BJ (cell line): ENCODE measurements around the gene VSX2. TPM values are rescaled to one million over a fixed set of nuclear protein-coding genes. Genes with fewer than 3 reads are reported as not detected.

Experiments used
- CTCF ChIA-PET: fragments of 350-600 bp; formaldehyde crosslinking; extraction: SDS; loops from one replicate; lab custom pipeline; 2021; ENCODE audit warnings: antibody characterized with exemption, inconsistent platforms; lab: Yijun Ruan, JAX
- POLR2A ChIA-PET: fragments of 300-600 bp; sonication (Branson Sonifier 250); formaldehyde crosslinking; extraction: SDS; loops from one replicate; lab custom pipeline; 2021; ENCODE audit warnings: antibody characterized with exemption; lab: Charles Lee
- DNase-seq: peaks from one replicate; pipeline ENCODE4 v3.0.0-alpha.2; 2011; ENCODE audit warnings: low read depth
- H3K27me3 ChIP-seq: 2 replicates; pipeline ENCODE4 v1.6.0; 2011; ENCODE audit warnings: low read length; ENCODE audit not compliant: control insufficient read depth, insufficient read depth
- H3K36me3 ChIP-seq: 2 replicates; pipeline ENCODE4 v1.5.1; 2011; ENCODE audit warnings: low read length; ENCODE audit not compliant: control insufficient read depth, insufficient read depth
- H3K4me3 ChIP-seq: 2 replicates; pipeline ENCODE4 v1.5.1; 2011; ENCODE audit warnings: low read depth, mild to moderate bottlenecking, control low read depth, low read length
- CTCF ChIP-seq: IDR thresholded peaks from 2 replicates; pipeline ENCODE4 v1.5.1; 2011; ENCODE audit warnings: low read depth, mild to moderate bottlenecking, control low read depth, inconsistent platforms, low read length, moderate library complexity; ENCODE audit not compliant: insufficient read depth
- polyA plus RNA-seq: library from polyadenylated mRNA; depleted of rRNA; stranded (reverse); fragments of >200 nt; gene quantifications from 2 replicates; pipeline ENCODE4 v1.2.3, GENCODE V29; 2011

The VSX2 gene
- polyA plus RNA-seq, 1 experiment: not detected

- no peak for DNase-seq
- POLR2A ChIA-PET: no interaction called here
- Histone ChIP-seq H3K27me3 (no peaks in the 10 kb centered on the region), H3K4me3 (no peak overlapping the region), H3K36me3 (peaks cover 4% of the 10 kb centered on the region)
- no peak for TF ChIP-seq CTCF
- CTCF ChIA-PET: interaction anchor here (1.2 to 2.8 kb wide), 3 partner anchors 18 to 58 kb away, joined by 3 to 6 read pairs (median 4); no protein-coding TSS in a partner anchor
These were observed 40.6 kb upstream of the VSX2 start for GRCh38 chr14:74198441-74199234.

GRCh38 chr14:74202113-74202512 lies 37.1 kb upstream of the VSX2 start:
- ChIA-PET POLR2A (no interaction called here), CTCF (interaction anchor here (0.7 to 1.0 kb wide), 2 partner anchors 10 to 90 kb away, joined by 3 read pairs; no protein-coding TSS in a partner anchor)
- Histone ChIP-seq H3K4me3 (no peak overlapping the region), H3K36me3 (peaks cover 4% of the 10 kb centered on the region), H3K27me3 (no peaks in the 10 kb centered on the region)
- no peak for TF ChIP-seq CTCF
- no peak for DNase-seq

GRCh38 chr14:74203639-74204038 lies 35.6 kb upstream of the VSX2 start:
- no peak overlapping the region for H3K4me3 ChIP-seq
- no peaks in the 10 kb centered on the region for H3K27me3 ChIP-seq
- peaks cover 4% of the 10 kb centered on the region for H3K36me3 ChIP-seq
- POLR2A ChIA-PET: no interaction called here
- no peak for DNase-seq
- no peak for TF ChIP-seq CTCF
- CTCF ChIA-PET: interaction anchor here (2.1 kb wide), 1 partner anchor 13 kb away, joined by 9 read pairs; no protein-coding TSS in a partner anchor

GRCh38 chr14:74204491-74204890 lies 34.8 kb upstream of the VSX2 start:
- no peak for TF ChIP-seq CTCF
- Histone ChIP-seq H3K27me3 (no peaks in the 10 kb centered on the region; the same call in 1 of the 2 replicates), H3K4me3 (no peak overlapping the region), H3K36me3 (peaks cover 2% of the 10 kb centered on the region)
- no peak for DNase-seq
- POLR2A ChIA-PET: no interaction called here
- CTCF ChIA-PET: interaction anchor here (2.1 kb wide), 1 partner anchor 12 kb away, joined by 9 read pairs; no protein-coding TSS in a partner anchor

GRCh38 chr14:74205882-74206281 lies 33.4 kb upstream of the VSX2 start:
- no peak for TF ChIP-seq CTCF
- Histone ChIP-seq H3K4me3 (no peak overlapping the region), H3K36me3 (peaks cover 2% of the 10 kb centered on the region), H3K27me3 (no peaks in the 10 kb centered on the region; the same call in 1 of the 2 replicates)
- CTCF ChIA-PET: no interaction called here
- POLR2A ChIA-PET: no interaction called here
- no peak for DNase-seq
